Measurements from ENCODE around the gene CEP164. TPM values are rescaled to one million over a fixed set of nuclear protein-coding genes. Genes with fewer than 3 reads are reported as not detected.
A peak's percentile ranks its signal among the peaks of the same experiment; 100 is the strongest.

CEP164 gene
- total and polyA plus RNA-seq, 9 of the 15 experiments (the other 6 are each of a cell fraction or from before 2014, with no cell fraction given): 2.1 to 16.5 (median 10.4) TPM

DNA sequence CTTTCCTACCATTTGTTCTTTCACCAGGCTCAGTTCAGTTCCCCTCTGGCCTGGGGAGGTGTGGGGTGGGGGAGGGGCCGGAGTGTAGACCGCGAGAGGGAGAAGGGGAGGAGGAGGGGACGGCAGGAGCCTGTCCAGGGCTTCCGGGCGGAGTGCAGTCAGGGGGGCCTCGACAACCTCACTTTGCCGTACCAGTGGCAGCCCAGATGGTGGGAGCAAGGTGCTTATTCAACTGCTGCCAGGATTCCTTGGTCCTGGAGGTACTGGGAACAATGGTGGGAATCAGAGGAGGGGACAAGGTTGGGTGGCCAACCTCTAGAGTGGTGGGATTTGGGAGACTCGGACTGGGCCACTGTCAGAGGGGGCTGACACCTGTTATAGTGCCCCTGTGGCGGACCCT, 12.8 kb upstream of the CEP164 start:
- in situ Hi-C loops (cut with MboI): no loop called here

DNA sequence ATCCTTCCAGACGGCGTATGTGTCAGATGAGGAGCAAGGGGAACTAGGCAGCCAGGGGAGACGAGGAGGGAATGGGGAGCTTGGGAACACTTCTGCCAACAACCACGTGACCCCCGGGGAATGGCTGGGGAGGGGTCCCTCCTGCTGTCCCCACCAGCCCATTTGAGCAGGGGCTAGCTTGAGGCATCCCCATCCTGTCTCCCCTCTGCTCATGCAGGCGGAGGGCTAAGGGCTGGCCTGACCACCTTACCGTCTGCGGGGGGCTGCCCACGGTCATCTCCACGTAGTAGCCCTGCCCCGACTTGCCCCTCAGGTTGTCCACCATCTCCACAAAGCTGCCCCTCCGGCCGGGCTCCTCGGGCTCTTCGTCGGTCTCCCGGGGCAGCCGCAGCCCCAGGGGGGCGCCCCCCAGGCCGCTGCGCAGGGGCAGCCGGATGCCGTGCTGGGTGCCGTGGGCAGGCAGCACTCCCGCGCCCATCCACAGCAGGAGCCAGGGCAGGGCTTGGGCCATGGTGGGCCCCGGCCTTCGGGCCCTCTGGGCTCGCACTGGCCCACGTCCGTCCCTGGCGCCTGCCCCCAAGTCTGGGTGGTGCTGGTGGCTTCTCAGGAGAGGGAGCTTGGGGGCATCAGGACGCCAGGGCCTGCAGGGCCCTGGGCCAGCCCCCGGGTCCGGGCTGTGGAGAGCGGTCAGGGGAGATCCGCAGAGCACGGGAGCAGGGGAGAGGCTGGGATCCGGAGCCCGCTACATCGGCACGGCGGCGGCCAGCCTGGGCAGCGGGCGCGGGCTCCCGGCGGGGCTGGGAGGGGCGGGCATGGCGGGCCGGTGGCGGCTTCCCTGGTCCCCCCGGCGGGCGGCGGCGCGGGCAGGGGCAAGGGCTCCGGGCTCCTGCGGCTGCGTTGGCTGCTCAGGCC, 12.1 kb upstream of the CEP164 start:
- Histone ChIP-seq H3K9ac (ENCODE audit: insufficient read depth in 1 of 2, low read depth in 2 of 2, low read length in 2 of 2) (no peak overlapping the region), H3K79me2 (ENCODE audit: control insufficient read depth, insufficient read depth, low read length) (no peaks in the 10 kb centered on the region), H3K4me3 (no peak overlapping the region), H3K9me1 (ENCODE audit: control insufficient read depth, insufficient read depth, low read length) (no peaks in the 10 kb centered on the region), H3K27ac (ENCODE audit: extremely low read depth, low read depth, low read length) (no peak overlapping the region), H3K9me3 (replicated peaks; ENCODE audit: control insufficient read depth, insufficient read depth, low read depth, low read length) (no peaks in the 10 kb centered on the region), H3K4me2 (ENCODE audit: insufficient read depth, low read length) (no peak overlapping the region), H4K20me1 (replicated peaks; ENCODE audit: control insufficient read depth, insufficient read depth, low read length) (0 out of 2 replicates have a peak, but pooled peaks cover 4% of the 10 kb centered on the region), H3K27me3 (ENCODE audit: control insufficient read depth in 2 of 2, insufficient read depth in 2 of 2, low read length in 2 of 2) (peaks cover 6 to 32% of the 10 kb centered on the region in 2 experiments; a peak in 4 of 5 replicates), H3K36me3 (ENCODE audit: control insufficient read depth, insufficient read depth, low read length) (no peaks in the 10 kb centered on the region), H2AFZ (ENCODE audit: low read depth, low read length) (no peak overlapping the region), H3K4me1 (replicated peaks in 1 of 2; ENCODE audit: control insufficient read depth in 2 of 2, insufficient read depth in 2 of 2, low read length in 2 of 2) (peaks cover 0 to 19% of the 10 kb centered on the region in 2 experiments; a peak in 2 of 5 replicates)
- POLR2A ChIA-PET: no interaction called here
- BruUV-seq (replicated peaks): no TSS peak
- ATAC-seq: no peak
- CTCF ChIA-PET (ENCODE audit: low intra/inter-chr PET ratio): no interaction called here
- in situ Hi-C loops (cut with MboI) (no loop called here), intact Hi-C loops (cut with micrococcal nuclease) (no loop called here)
- no peak for DNase-seq (ENCODE audit: extremely low read depth in 1 of 4, low spot score in 3 of 4)
- WGBS (ENCODE audit: insufficient coverage, low coverage, missing lambda C conversion rate): 28% methylated on average over 24 of the region's 62 CpGs
- TF ChIP-seq, protein P1, sequence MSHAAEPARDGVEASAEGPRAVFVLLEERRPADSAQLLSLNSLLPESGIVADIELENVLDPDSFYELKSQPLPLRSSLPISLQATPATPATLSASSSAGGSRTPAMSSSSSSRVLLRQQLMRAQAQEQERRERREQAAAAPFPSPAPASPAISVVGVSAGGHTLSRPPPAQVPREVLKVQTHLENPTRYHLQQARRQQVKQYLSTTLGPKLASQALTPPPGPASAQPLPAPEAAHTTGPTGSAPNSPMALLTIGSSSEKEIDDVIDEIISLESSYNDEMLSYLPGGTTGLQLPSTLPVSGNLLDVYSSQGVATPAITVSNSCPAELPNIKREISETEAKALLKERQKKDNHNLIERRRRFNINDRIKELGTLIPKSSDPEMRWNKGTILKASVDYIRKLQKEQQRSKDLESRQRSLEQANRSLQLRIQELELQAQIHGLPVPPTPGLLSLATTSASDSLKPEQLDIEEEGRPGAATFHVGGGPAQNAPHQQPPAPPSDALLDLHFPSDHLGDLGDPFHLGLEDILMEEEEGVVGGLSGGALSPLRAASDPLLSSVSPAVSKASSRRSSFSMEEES (CRISPR knock-in tag; IDR thresholded peaks at IDR 0.05): peak; percentile 26; the same call in 1 of the 2 replicates
- TF ChIP-seq CREBBP (IDR thresholded peaks at IDR 0.05; ENCODE audit: low read depth, low read length): no peak
- TF ChIP-seq LCOR (CRISPR knock-in tag; IDR thresholded peaks at IDR 0.05): no peak
- TF ChIP-seq BCL6 (CRISPR knock-in tag; IDR thresholded peaks at IDR 0.05): no peak
- TF ChIP-seq, protein P2, sequence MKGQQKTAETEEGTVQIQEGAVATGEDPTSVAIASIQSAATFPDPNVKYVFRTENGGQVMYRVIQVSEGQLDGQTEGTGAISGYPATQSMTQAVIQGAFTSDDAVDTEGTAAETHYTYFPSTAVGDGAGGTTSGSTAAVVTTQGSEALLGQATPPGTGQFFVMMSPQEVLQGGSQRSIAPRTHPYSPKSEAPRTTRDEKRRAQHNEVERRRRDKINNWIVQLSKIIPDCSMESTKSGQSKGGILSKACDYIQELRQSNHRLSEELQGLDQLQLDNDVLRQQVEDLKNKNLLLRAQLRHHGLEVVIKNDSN (CRISPR knock-in tag; IDR thresholded peaks at IDR 0.05): peak; percentile 59
- TF ChIP-seq, protein P3, sequence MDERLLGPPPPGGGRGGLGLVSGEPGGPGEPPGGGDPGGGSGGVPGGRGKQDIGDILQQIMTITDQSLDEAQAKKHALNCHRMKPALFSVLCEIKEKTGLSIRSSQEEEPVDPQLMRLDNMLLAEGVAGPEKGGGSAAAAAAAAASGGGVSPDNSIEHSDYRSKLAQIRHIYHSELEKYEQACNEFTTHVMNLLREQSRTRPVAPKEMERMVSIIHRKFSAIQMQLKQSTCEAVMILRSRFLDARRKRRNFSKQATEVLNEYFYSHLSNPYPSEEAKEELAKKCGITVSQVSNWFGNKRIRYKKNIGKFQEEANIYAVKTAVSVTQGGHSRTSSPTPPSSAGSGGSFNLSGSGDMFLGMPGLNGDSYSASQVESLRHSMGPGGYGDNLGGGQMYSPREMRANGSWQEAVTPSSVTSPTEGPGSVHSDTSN (CRISPR knock-in tag; IDR thresholded peaks at IDR 0.05; ENCODE audit: low read depth): no peak
- TF ChIP-seq, protein P3 (tag; conservative IDR thresholded peaks at IDR 0.05; ENCODE audit: low read depth): no peak
- no peak for FAIRE-seq

More for the DNA sequence above, 12.8 kb upstream of the CEP164 start:
- no peak overlapping the region for H3K27ac ChIP-seq (ENCODE audit: extremely low read depth, low read depth, low read length)
- no peak overlapping the region for H3K9ac ChIP-seq (ENCODE audit: insufficient read depth in 1 of 2, low read depth in 2 of 2, low read length in 2 of 2)
- TF ChIP-seq PHF20 (IDR thresholded peaks at IDR 0.05; ENCODE audit: partially characterized antibody) (no peak), GATAD2A (IDR thresholded peaks at IDR 0.05) (no peak), NFIX (CRISPR knock-in tag; IDR thresholded peaks at IDR 0.05; ENCODE audit: low read depth) (no peak), HMG20B (CRISPR knock-in tag; IDR thresholded peaks at IDR 0.05) (no peak), DACH1 (IDR thresholded peaks at IDR 0.05; ENCODE audit: partially characterized antibody) (no peak), ETV1 (tag; conservative IDR thresholded peaks at IDR 0.05; ENCODE audit: low read depth) (no peak)
- CTCF ChIA-PET (ENCODE audit: low intra/inter-chr PET ratio): no interaction called here
- POLR2A ChIA-PET: no interaction called here
- no peak overlapping the region for H3K4me3 ChIP-seq
- H4K20me1 ChIP-seq (replicated peaks; ENCODE audit: control insufficient read depth, insufficient read depth, low read length): 0 out of 2 replicates have a peak, but pooled peaks cover 4% of the 10 kb centered on the region
- H3K9me1 ChIP-seq (ENCODE audit: control insufficient read depth, insufficient read depth, low read length): no peaks in the 10 kb centered on the region
- peaks cover 0 to 19% of the 10 kb centered on the region in 2 experiments; a peak in 2 of 5 replicates for H3K4me1 ChIP-seq (replicated peaks in 1 of 2; ENCODE audit: control insufficient read depth in 2 of 2, insufficient read depth in 2 of 2, low read length in 2 of 2)
- DNase-seq (ENCODE audit: extremely low read depth in 1 of 4, low spot score in 3 of 4) (peak in 2 of 4 experiments; percentile 53 to 55), ATAC-seq (peak; percentile 69), FAIRE-seq (no peak)
- H3K79me2 ChIP-seq (ENCODE audit: control insufficient read depth, insufficient read depth, low read length): no peaks in the 10 kb centered on the region
- peaks cover 6 to 32% of the 10 kb centered on the region in 2 experiments; a peak in 4 of 5 replicates for H3K27me3 ChIP-seq (ENCODE audit: control insufficient read depth in 2 of 2, insufficient read depth in 2 of 2, low read length in 2 of 2)
- intact Hi-C loops (cut with micrococcal nuclease): no loop called here
- H3K36me3 ChIP-seq (ENCODE audit: control insufficient read depth, insufficient read depth, low read length): no peaks in the 10 kb centered on the region
- WGBS (ENCODE audit: insufficient coverage, low coverage, missing lambda C conversion rate): 8% methylated on average over 4 of the region's 10 CpGs
- H3K9me3 ChIP-seq (replicated peaks; ENCODE audit: control insufficient read depth, insufficient read depth, low read depth, low read length): no peaks in the 10 kb centered on the region
- no peak overlapping the region for H2AFZ ChIP-seq (ENCODE audit: low read depth, low read length)
- no TSS peak for BruUV-seq (replicated peaks)
- no peak overlapping the region for H3K4me2 ChIP-seq (ENCODE audit: insufficient read depth, low read length)
